Esophagus muscularis mucosa (tissue), 4 donors: ENCODE data around the gene CRYBA2.

Experiments used
- CTCF ChIP-seq, 3 experiments: fragments of 200-600 bp in 2 of 3; fragments of 450-650 bp in 1 of 3; sonication (generic) in 2 of 3; IDR thresholded peaks; one replicate each; pipeline ENCODE4 v1.5.1; 2017 to 2019; ENCODE audit warnings: antibody characterized with exemption in 3 of 3, mild to moderate bottlenecking in 2 of 3, moderate library complexity in 1 of 3
- EP300 ChIP-seq: sonication (generic); formaldehyde crosslinking; IDR thresholded peaks from one replicate; pipeline ENCODE4 v1.6.1; 2017; ENCODE audit warnings: antibody characterized with exemption
- POLR2A ChIP-seq: fragments of 450-650 bp; IDR thresholded peaks from one replicate; pipeline ENCODE4 v1.6.1; 2017; ENCODE audit warnings: antibody characterized with exemption, moderate library complexity, mild to moderate bottlenecking, low read depth
- POLR2AphosphoS5 ChIP-seq, 2 donors: sonication (generic); formaldehyde crosslinking; IDR thresholded peaks; one replicate each; pipeline ENCODE4 v1.6.1; 2017; ENCODE audit warnings: antibody characterized with exemption in 2 of 2

- TF ChIP-seq CTCF (IDR thresholded peaks at IDR 0.05) (no peak), EP300 (no peak), POLR2A (no peak), POLR2AphosphoS5 (IDR thresholded peaks at IDR 0.05) (no peak)
These were observed 48.9 kb upstream of the CRYBA2 start for GRCh38 chr2:219042157-219042556.
